ENCODE data around the gene CRNKL1.

CRNKL1 gene

GRCh38 chr20:20060234-20060998 is 8.2 kb upstream of the CRNKL1 start:
- DNase-seq, result no peak

- no peak for DNase-seq
Measured at GRCh38 chr20:20051767-20052073, 546 bp downstream of the CRNKL1 start.

GRCh38 chr20:20039752-20040387 is 12.4 kb downstream of the CRNKL1 start:
- DNase-seq, result no peak

GRCh38 chr20:20038586-20038985 is 13.7 kb downstream of the CRNKL1 start:
- DNase-seq, result no peak

GRCh38 chr20:20037960-20038359 is 14.3 kb downstream of the CRNKL1 start:
- peak; percentile 44 for DNase-seq

DNA sequence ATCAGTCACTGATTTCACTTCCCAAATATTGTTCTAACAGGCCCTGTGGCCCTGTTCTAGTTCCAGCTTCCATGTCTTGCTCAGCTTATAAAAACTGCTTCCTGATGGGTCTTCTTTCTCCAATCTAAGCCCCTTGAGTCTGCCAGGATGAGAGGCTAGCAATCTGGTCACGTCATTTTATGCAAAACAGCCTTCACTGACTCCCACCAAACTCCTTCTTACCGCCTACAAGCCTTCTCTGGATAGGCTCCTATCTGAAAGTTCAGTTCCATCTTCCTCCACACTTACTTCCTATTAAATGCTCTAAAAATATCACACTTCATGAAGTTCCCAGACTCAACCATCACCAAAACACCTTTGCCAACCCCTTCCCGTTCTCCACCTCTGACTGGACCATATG is 15.5 kb downstream of the CRNKL1 start:
- DNase-seq, result no peak

GRCh38 chr20:20034486-20034885 is 17.8 kb downstream of the CRNKL1 start:
- DNase-seq, result no peak

GRCh38 chr20:20031790-20032189 is 20.5 kb downstream of the CRNKL1 start:
- DNase-seq, result no peak

DNA sequence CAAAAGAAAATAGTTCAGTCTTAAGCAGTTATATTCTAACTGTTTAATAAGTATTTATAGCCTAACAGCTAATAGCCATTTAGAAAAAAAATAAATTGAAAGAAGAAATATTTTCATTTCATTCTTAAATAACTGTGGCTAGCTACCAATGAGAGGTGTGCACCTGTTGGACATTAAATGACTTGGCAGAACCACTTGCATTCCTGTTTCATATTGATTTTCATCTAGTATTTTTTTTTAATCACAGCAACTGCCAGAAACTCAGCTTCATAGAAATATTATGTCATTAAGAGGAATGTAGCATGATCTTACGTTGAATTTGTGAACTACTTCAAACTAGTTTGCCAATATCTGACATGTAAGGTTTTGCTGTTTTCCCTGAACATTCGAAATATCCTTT is 25.0 kb downstream of the CRNKL1 start:
- no peak for DNase-seq

GRCh38 chr20:20024942-20025341 is 27.3 kb downstream of the CRNKL1 start:
- DNase-seq, result peak; percentile 30

- no peak for DNase-seq
Measured at GRCh38 chr20:20023395-20023794, 28.9 kb downstream of the CRNKL1 start.

- DNase-seq, result no peak
Measured at GRCh38 chr20:20022498-20022897, 29.8 kb downstream of the CRNKL1 start.

DNA sequence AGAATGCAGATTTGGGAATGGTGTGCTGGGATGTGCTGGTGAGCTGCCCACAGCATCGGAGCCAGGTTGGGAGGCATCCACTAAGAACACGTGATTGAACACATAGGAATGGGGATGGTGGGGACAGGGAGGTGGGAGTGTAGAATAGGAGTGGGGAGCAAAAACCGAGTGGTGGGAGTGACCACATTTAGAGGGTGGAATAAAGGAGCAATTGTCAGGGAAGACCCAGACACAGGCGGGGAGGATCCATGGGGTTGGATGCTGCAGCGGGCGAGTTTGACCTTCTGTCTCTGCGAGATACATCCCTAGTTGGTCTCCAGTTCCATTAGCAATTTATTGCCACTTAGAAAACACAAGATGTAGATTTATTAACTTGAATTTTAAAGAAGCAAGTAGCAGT is 30.4 kb downstream of the CRNKL1 start:
- no peak for DNase-seq

- no peak for DNase-seq
Measured at GRCh38 chr20:20020908-20021307, 31.4 kb downstream of the CRNKL1 start.

DNA sequence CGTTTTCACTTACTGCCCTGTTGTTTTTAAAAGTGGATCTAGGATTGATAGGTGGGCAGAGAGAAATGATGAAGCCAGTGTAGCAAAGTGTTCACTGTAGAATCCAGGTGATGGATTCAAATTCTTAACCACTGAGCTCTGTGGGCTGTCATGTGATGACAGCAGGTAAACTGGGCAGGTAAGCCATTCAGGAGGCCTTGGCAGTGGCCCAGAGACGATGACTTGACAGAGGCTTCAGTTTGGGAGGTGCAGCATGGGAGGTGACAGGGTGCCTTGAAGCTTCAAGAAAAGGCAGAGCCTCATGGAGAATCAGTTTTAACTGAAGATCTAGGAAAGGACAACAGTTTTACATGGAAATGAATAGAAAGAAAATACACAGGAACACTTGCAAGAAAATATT is 33.1 kb downstream of the CRNKL1 start:
- DNase-seq, result no peak

- DNase-seq, result no peak
Measured at GRCh38 chr20:20018366-20018765, 33.9 kb downstream of the CRNKL1 start.

DNA sequence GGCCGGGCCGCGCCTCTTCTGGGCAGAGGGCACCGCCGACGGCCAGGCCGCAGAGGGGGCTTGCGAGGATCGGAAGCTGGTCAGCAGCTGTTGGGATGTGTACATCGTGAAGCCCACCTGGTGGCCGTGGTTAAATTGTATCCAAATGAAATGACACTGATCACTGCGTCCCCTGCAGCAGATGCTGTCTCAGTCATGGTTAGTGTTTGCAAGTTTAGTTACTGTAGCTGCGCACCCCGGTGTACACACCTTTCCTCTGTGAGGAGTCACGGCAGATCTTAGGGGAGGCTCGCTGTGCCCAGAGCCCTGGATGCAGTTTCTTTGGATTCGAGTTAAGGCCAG is 34.5 kb downstream of the CRNKL1 start:
- DNase-seq, result no peak

DNA sequence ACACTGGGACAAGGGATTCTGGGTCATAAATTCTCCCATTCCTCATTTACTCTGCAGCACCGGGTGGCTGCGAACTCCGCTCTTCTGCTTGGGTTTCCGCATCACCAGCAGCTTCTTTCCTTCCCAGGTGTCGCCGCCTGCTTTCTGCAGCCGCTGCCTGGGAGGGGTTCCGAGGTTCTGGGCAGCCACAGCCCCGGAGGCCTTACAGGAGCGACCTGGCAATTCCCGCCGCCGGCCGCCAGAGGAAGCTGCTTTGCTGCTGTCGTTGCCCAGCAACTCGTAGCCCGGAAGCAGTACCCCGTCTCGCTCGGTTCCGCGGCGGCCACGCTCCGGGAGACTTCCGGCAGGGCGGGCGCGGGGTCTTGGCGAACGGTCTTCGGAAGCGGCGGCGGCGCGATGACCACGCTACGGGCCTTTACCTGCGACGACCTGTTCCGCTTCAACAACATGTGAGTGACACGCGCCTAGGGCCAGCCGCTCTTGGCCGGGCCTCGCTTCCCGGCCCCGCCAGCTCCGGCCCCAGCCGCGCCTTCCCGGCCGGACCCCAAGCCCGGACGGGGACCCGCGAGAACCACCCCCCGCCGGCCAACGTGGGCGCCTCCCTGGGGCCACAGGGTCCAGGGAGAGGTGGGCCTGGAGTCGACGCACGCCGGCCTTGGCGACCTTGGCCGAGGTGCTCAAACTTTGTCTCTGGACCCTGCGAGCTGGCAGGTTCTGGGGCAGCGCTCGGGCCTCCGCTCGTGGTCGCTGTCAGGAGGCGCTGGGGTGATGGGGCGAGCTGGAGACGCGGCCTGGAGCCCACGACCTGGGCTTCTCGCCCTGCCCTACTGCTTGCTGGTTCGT is 35.0 kb downstream of the CRNKL1 start, which contains the start of gene NAA20:
NAA20 (plus strand) TSS at position 362 of the 843 bp plus-strand sequence; CDS start at position 397, 35 bp downstream.
- peak; percentile 89 for DNase-seq

- no peak for DNase-seq
Measured at GRCh38 chr20:20014659-20015058, 37.6 kb downstream of the CRNKL1 start.

- no peak for DNase-seq
Measured at GRCh38 chr20:20012541-20012940, 39.7 kb downstream of the CRNKL1 start.

DNA sequence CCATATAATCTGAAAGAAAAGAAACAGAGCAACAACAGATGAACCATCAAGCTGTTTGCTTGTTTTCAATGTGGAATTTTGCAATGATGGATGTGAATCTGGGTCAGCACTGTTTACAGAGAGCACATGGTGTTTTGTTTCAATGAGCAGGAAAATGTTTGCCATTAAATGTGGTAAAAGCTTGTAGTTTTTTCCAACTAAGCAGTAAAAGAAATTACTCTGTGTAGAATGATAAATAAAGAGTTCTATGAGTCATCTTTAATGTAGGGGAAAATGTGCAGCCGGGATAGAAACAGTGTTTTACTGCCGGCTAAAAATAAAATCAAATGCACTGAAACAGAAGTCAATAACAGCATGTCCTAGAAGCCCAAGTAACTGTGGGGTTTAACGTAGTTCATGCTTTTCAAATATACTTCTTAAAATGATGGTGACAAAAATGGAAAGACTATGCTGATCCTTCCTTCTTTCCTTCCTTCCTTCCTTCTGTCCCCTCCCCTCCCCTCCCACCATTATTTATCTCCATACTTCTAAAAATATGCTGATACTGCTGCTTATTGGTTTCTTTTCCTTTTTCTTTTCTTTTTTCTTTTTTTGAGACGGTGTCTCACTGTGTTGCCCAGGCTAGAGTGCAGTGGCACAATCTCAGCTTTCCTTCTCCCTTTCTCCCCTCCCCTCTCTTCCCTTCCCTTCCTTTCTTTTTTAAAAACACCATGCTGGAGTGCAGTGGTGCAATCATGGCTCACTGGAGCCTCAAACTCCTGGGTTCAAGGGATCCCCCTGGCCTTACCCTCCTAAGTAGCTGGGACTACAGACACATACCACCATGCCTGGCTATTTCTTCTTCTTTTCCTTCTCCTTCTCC is 41.4 kb downstream of the CRNKL1 start:
- peak; percentile 31 for DNase-seq

DNA sequence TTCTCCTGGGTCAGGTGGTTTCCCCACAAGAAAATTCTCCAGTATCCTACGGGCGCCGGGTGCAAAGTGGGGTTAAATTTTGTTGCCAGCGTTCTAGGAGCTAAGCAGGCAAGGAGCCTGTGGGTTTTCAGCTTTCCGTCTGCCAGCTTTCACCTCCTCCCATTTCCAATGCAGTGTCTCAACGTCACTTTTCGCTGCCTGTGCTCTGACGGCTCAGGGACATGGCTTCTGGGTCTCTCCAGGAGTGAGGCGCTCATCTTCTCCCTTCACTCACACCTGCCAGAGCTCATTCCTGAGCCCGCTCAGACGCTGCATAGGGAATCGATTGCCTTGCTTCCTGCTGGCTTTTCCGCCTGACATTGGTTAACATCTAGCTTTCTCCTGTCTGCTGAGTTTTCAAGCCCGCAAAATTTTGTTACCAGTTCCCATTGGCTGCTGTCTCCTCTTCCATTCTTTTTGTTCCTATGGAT is 42.4 kb downstream of the CRNKL1 start:
- no peak for DNase-seq

GRCh38 chr20:20005342-20005741 is 46.9 kb downstream of the CRNKL1 start:
- DNase-seq, result no peak
